ENCODE data around the gene ASIC3.

Gene ASIC3

GRCh38 chr7:151053751-151054150 lies 5.4 kb downstream of the ASIC3 start:
- Histone ChIP-seq H3K36me3 (ENCODE audit: insufficient read depth, insufficient read length, low read length) (peaks cover 5% of the 10 kb centered on the region), H3K27me3 (ENCODE audit: insufficient read depth, insufficient read length) (peaks cover 34% of the 10 kb centered on the region), H3K9me3 (ENCODE audit: insufficient read depth, low read length) (no peaks in the 10 kb centered on the region), H3K9ac (ENCODE audit: insufficient read length, low read depth) (no peak overlapping the region), H3K4me1 (ENCODE audit: insufficient read depth, insufficient read length) (peaks cover 15% of the 10 kb centered on the region), H3K4me3 (ENCODE audit: insufficient read length, low read depth) (no peak overlapping the region)
- no peak for DNase-seq (ENCODE audit: low read depth, low spot score)
- TF ChIP-seq YY1 (IDR thresholded peaks at IDR 0.05; ENCODE audit: insufficient read depth, insufficient read length) (no peak), ZNF274 (IDR thresholded peaks at IDR 0.05; ENCODE audit: low read depth, low read length) (no peak), SUZ12 (IDR thresholded peaks at IDR 0.05; ENCODE audit: extremely low read depth, insufficient read depth, insufficient read length) (no peak)

GRCh38 chr7:151056283-151056665 lies 7.9 kb downstream of the ASIC3 start:
- peaks cover 19% of the 10 kb centered on the region for H3K27me3 ChIP-seq (ENCODE audit: insufficient read depth, insufficient read length)
- peaks cover 12% of the 10 kb centered on the region for H3K4me1 ChIP-seq (ENCODE audit: insufficient read depth, insufficient read length)
- H3K9ac ChIP-seq (ENCODE audit: insufficient read length, low read depth) = no peak overlapping the region
- no peaks in the 10 kb centered on the region for H3K9me3 ChIP-seq (ENCODE audit: insufficient read depth, low read length)
- peaks cover 5% of the 10 kb centered on the region for H3K36me3 ChIP-seq (ENCODE audit: insufficient read depth, insufficient read length, low read length)
- no peak for DNase-seq (ENCODE audit: low read depth, low spot score)
- peak overlapping the region; percentile 15 for H3K4me3 ChIP-seq (ENCODE audit: insufficient read length, low read depth)
- TF ChIP-seq ZNF274 (IDR thresholded peaks at IDR 0.05; ENCODE audit: low read depth, low read length) (no peak), YY1 (IDR thresholded peaks at IDR 0.05; ENCODE audit: insufficient read depth, insufficient read length) (no peak), SUZ12 (IDR thresholded peaks at IDR 0.05; ENCODE audit: extremely low read depth, insufficient read depth, insufficient read length) (no peak)

GRCh38 chr7:151056666-151057505 lies 8.6 kb downstream of the ASIC3 start:
- Histone ChIP-seq H3K9ac (ENCODE audit: insufficient read length, low read depth) (peak overlapping the region; percentile 89), H3K36me3 (ENCODE audit: insufficient read depth, insufficient read length, low read length) (peaks cover 5% of the 10 kb centered on the region), H3K9me3 (ENCODE audit: insufficient read depth, low read length) (no peaks in the 10 kb centered on the region), H3K4me3 (ENCODE audit: insufficient read length, low read depth) (peak overlapping the region; percentile 78), H3K27me3 (ENCODE audit: insufficient read depth, insufficient read length) (peaks cover 15% of the 10 kb centered on the region), H3K4me1 (ENCODE audit: insufficient read depth, insufficient read length) (peaks cover 12% of the 10 kb centered on the region)
- no peak for DNase-seq (ENCODE audit: low read depth, low spot score)
- TF ChIP-seq SUZ12 (IDR thresholded peaks at IDR 0.05; ENCODE audit: extremely low read depth, insufficient read depth, insufficient read length) (no peak), ZNF274 (IDR thresholded peaks at IDR 0.05; ENCODE audit: low read depth, low read length) (no peak), YY1 (IDR thresholded peaks at IDR 0.05; ENCODE audit: insufficient read depth, insufficient read length) (no peak)

GRCh38 chr7:151057506-151057988 lies 9.2 kb downstream of the ASIC3 start, which contains the start of gene CDK5:
CDK5 (minus strand) TSS chr7:151057897; CDS start chr7:151057848, 49 bp downstream.
- TF ChIP-seq SUZ12 (IDR thresholded peaks at IDR 0.05; ENCODE audit: extremely low read depth, insufficient read depth, insufficient read length) (no peak), YY1 (IDR thresholded peaks at IDR 0.05; ENCODE audit: insufficient read depth, insufficient read length) (no peak), ZNF274 (IDR thresholded peaks at IDR 0.05; ENCODE audit: low read depth, low read length) (no peak)
- Histone ChIP-seq H3K4me1 (ENCODE audit: insufficient read depth, insufficient read length) (peaks cover 12% of the 10 kb centered on the region), H3K9me3 (ENCODE audit: insufficient read depth, low read length) (no peaks in the 10 kb centered on the region), H3K9ac (ENCODE audit: insufficient read length, low read depth) (peak within 1 kb of the TSS; percentile 89), H3K27me3 (ENCODE audit: insufficient read depth, insufficient read length) (peaks cover 8% of the 10 kb centered on the region), H3K36me3 (ENCODE audit: insufficient read depth, insufficient read length, low read length) (peaks cover 5% of the 10 kb centered on the region), H3K4me3 (ENCODE audit: insufficient read length, low read depth) (peak within 1 kb of the TSS; percentile 78)
- no peak for DNase-seq (ENCODE audit: low read depth, low spot score)

GRCh38 chr7:151057989-151058780 lies 9.9 kb downstream of the ASIC3 start:
- Histone ChIP-seq H3K9ac (ENCODE audit: insufficient read length, low read depth) (peak overlapping the region; percentile 88), H3K4me1 (ENCODE audit: insufficient read depth, insufficient read length) (peaks cover 12% of the 10 kb centered on the region), H3K9me3 (ENCODE audit: insufficient read depth, low read length) (no peaks in the 10 kb centered on the region), H3K27me3 (ENCODE audit: insufficient read depth, insufficient read length) (peaks cover 8% of the 10 kb centered on the region), H3K36me3 (ENCODE audit: insufficient read depth, insufficient read length, low read length) (peaks cover 5% of the 10 kb centered on the region), H3K4me3 (ENCODE audit: insufficient read length, low read depth) (peak overlapping the region; percentile 78)
- no peak for TF ChIP-seq YY1 (IDR thresholded peaks at IDR 0.05; ENCODE audit: insufficient read depth, insufficient read length)
- peak; percentile 99 for DNase-seq (ENCODE audit: low read depth, low spot score)

GRCh38 chr7:151058781-151059366 lies 10.5 kb downstream of the ASIC3 start:
- peaks cover 8% of the 10 kb centered on the region for H3K27me3 ChIP-seq (ENCODE audit: insufficient read depth, insufficient read length)
- H3K9ac ChIP-seq (ENCODE audit: insufficient read length, low read depth) = peak overlapping the region; percentile 90
- peak overlapping the region; percentile 60 for H3K4me3 ChIP-seq (ENCODE audit: insufficient read length, low read depth)
- H3K9me3 ChIP-seq (ENCODE audit: insufficient read depth, low read length) = no peaks in the 10 kb centered on the region
- TF ChIP-seq SUZ12 (IDR thresholded peaks at IDR 0.05; ENCODE audit: extremely low read depth, insufficient read depth, insufficient read length) (no peak), YY1 (IDR thresholded peaks at IDR 0.05; ENCODE audit: insufficient read depth, insufficient read length) (no peak), ZNF274 (IDR thresholded peaks at IDR 0.05; ENCODE audit: low read depth, low read length) (no peak)
- H3K36me3 ChIP-seq (ENCODE audit: insufficient read depth, insufficient read length, low read length) = peaks cover 6% of the 10 kb centered on the region
- peaks cover 13% of the 10 kb centered on the region for H3K4me1 ChIP-seq (ENCODE audit: insufficient read depth, insufficient read length)
- DNase-seq (ENCODE audit: low read depth, low spot score) = no peak

All from NT2/D1 (cell line).